ENCODE results near the gene IQCE. TPM values are rescaled to one million over a fixed set of nuclear protein-coding genes. Genes with fewer than 3 reads are reported as not detected.

IQCE gene
- polyA plus RNA-seq (ENCODE audit: insufficient read depth in 1 of 5, insufficient read length in 5 of 5, low replicate concordance in 1 of 5), result 10 to 100 TPM; 16.8 to 21.0 (median 17.0) TPM
- long read RNA-seq, donor 1, partial matches to known transcripts, result 7 of 8 reads
- long read RNA-seq, donor 1, other reads (novel, unspliced or antisense), result 0 of 8 reads
- long read RNA-seq, donor 2, partial matches to known transcripts, result 19 of 19 reads
- long read RNA-seq, donor 2, other reads (novel, unspliced or antisense), result 0 of 19 reads
- long read RNA-seq, donor 3, full-length matches to known transcripts, result 1 of 42 reads
- long read RNA-seq, donor 3, partial matches to known transcripts, result 41 of 42 reads
- long read RNA-seq, donor 3, other reads (novel, unspliced or antisense), result 0 of 42 reads
- long read RNA-seq, donor 4, result 0 reads
- long read RNA-seq, donor 5, result 0 reads
- long read RNA-seq, donor 6, full-length matches to known transcripts, result 2 of 2 reads
- long read RNA-seq, donor 6, partial matches to known transcripts, result 0 of 2 reads
- long read RNA-seq, donor 6, other reads (novel, unspliced or antisense), result 0 of 2 reads
- long read RNA-seq, donor 7, partial matches to known transcripts, result 25 of 26 reads
- long read RNA-seq, donor 7, other reads (novel, unspliced or antisense), result 0 of 26 reads
- long read RNA-seq, donor 8, result 0 reads

DNA sequence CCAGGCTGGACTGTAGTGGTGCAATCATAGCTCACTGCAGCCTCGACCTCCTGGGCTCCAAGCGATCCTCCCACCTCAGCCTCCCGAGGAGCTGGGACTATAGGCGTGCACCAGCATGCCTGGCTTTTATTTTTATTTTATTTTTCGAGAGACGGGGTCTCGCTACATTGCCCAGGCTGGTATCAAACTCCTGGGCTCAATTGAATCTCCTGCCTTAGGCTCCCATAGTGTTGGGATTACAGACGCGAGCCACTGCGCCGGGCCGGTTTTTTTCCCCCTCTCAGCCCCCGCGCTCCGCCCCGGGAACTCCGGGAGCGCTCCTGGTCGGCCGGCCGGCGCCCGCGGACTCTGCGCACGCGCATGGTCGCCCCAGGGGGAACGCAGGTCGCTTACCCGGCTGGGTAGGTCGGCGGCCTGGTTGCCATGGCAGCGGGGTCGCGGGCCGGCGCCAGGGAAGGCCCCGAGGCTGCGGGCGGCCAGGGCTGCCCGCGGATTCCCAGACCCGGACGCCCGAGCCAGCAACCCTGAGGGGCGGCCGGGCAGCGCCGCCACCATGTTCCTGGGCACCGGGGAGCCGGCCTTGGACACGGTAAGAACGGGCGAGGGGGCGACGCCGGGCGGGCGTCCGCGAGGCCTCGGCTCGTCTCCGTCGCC lies at the start of gene IQCE:
Gene IQCE, plus strand, starts transcription at position 351 of the 654 bp plus-strand sequence. Its CDS starts 203 bp downstream, at position 554.
- DNase-seq, result peak; percentile 87 to 89

- no peak for DNase-seq
These were observed 49.4 kb upstream of the IQCE start for GRCh38 chr7:2509298-2509906.

DNA sequence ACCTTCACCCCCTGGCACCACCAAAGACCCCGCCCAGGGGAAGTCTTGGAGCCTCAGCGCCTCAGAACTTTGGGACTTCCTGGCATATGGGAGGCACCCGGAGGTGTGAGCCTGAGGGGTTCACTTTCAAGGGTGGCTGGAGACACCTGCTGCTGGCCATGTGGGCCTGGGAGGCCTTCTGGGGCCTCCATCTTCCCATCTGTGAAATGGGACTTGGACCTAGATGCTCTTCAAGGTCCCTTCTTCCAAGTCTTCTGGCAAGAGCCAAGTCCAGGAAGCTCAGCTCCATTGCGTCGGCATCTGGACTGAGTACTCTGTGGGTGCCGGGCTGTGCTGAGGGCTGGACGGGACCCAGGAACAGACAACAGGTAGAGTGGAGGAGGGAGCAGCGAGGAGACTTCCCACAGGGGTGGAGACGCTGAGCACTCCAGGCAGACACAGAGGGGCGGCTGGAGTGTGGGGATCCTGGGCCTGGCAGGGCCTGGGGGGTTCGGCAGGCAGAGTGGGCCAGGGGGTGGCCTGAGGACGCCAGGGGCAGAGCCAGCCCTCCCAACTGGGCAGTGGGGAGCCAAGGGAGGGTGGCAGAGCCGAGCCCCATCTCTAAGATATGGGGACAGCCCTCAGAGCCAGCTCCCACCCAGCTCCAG lies 48.5 kb upstream of the IQCE start:
- no peak for DNase-seq

DNA sequence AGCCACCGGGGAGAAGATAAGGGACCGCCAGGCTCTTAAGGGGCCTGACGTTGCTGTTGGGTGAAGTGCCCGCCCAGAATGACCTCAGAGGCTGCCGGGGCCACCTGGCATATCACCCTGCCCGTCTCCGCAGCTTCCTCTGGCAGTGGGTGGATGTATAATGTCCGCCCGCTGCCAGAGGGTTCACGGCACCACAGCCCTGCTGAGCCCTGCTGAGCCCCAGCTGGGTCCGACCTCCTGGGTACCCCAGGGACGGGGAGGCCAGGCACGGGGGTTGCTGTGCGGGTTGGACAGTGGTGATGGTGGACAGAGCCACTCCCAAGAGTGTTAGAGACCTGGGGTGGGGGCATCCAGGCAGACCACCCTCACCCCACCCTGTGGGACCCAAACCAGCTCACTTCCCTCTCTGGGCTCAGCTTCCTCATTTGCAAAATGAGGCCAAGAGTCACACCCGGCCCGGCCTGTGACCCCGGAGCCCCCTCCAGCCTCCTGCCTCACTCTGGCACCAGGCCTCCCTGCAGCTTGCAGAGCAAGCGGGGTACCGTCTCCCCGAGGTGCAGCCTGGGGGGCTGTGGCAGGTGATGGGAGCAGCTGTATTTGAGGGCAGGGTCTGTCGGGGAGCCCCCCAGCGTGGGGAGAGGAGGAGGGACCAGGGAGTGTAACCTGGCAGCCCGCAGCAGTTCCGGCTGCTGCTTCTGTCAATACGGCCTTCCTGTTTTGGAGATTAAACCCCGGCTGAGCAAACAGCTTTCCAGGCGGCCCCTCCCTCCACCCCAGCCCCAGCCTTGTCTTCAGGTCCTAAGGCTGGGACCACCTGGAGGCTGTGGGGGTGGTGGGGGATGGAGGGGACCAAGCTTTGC lies 47.6 kb upstream of the IQCE start:
- DNase-seq, result no peak

DNA sequence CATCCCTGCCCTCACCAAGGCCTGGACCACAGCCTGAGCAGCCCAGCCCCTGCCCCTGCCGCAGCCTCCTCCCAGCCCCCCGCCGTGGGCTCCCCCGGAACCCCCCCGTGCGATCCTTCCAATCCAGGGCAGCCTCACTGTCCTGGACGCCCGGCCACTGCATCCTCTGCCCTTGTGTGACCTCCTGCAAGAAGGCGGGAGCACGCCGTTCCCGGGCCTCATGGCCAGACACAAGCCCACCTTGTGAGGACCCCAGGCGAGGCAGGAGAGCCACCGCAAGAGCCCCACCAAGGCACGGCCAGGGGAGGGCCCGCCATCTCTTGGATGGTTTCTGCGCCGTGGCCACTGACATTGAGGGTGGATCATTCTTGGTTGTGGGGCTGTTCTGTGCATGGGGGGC lies 47.0 kb upstream of the IQCE start:
- no peak for DNase-seq

DNA sequence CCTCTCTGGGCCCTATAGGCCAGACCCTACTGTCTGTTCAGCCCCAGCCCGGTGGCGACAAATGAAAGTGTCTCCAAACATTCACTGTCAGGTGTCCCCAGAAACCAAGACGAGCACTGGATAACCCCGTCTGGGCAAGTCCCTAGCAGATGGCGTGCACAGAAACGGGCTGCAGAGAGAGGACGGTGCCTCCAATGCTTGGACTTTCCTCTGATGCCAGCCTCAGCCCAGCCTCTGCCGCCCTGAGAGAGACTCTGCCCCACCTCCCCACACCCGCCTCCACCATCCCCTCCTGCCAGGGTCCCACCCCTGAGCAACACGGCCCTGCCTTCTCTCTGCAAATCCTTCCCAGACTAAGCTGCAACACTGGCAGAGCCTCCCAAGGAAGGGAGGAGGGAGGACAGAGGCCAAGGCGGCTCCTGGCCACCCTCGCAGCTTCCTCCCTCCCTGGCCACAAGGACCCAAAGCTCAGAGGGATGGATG lies 46.6 kb upstream of the IQCE start:
- DNase-seq, result no peak

GRCh38 chr7:2512713-2513112 lies 46.1 kb upstream of the IQCE start:
- no peak for DNase-seq

- no peak for DNase-seq
These were observed 45.1 kb upstream of the IQCE start for GRCh38 chr7:2513702-2514101.

DNA sequence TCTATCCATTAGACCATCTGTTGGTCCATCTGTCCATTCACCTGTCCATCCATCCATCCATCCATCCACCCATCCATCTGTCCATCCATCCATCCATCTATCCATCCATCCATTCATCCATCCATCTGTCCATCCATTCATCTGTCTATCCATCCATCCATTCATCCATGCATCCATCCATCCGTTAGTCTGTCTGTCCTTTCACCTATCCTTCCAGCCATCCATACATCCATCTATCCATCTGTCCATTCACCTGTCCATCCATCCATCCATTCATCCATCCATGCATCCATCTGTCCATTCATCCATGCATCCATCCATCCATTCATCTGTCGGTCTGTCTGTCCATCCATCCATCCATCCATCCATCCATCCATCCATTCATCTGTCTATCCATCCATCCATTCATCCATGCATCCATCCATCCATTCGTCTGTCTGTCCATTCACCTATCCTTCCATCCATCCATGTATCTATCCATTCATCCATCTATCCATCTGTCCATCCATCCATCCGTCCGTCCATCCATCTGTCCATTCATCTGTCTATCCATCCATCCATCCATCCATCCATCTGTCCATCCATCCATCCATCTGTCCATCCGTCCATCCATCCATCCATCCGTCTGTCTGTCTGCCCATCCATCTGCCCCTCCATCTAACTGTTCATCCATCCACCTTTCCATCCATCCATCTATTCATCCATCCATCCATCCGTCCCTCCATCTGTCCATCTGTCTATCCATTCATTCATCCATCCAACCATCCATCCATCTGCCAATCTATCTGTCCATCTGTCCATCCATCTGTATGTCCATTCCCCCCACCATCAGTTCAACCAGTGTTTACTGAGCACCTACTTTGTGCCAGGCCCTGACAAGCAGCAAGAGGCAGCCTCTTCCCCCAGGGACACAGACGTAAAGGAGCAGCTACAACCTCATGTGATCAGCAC lies 44.0 kb upstream of the IQCE start:
- DNase-seq, result no peak

- no peak for DNase-seq
These were observed 43.2 kb upstream of the IQCE start for GRCh38 chr7:2515424-2516193.

DNA sequence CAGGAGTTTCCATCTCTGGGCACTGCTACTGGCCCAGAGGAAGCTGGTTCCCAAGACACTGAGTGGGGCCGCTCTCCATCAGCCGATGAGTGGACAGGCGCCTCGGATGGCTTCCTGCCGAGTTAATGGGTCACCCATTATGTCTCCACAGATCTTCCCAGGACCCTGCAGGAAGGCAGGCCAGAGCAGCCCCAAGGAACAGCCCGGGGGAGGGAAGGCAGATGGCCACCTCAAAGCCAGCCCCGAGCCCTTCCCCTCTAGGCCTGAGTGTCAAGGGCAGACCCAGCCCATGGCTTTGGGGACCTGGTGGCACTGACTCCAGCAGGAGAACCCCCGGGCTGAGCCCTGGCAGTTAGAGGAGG lies 42.6 kb upstream of the IQCE start:
- no peak for DNase-seq

- DNase-seq, result no peak
These were observed 41.8 kb upstream of the IQCE start for GRCh38 chr7:2517026-2517425.

DNA sequence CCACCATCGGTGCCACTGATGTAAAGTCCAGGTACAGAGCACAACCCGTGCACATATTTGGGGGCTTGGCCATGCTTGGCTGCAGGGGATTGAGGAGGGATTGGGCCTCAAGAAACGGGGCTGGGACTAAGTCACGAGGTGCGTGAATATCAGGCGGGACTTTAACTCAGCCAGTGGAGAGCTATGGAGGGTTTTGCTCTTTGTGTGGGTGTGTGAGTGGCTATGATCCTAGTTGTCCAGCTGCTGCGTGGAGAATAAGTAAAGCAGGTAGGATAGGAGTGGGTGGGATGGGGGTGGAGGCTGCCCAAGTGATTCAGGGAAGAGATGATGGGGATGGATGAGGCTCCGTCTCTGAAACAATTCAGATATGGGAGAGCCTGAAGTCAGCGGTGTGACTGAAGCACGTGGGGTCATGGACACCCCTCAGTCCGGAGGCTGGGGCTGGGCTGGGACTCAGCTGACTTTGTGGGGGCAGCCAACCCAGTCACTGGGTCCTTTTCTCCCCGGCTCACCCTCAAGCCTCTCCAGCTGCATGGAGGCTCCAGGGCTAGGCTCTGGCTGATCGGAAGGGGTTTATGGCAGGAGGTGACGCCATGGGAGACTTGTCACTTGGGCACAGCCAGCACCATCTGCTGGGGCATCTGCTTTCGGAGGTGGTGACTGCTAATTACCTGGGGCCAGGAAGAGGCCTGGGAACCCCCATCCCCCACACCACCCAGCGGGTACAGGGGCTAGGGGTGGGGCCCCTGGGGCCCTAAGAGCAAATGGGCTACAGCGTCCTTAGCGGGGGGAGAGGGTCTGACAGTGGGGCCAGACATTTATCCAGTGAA lies 40.9 kb upstream of the IQCE start:
- no peak for DNase-seq

GRCh38 chr7:2518737-2519118 lies 40.1 kb upstream of the IQCE start:
- DNase-seq, result no peak

- peak; percentile 84 to 86 for DNase-seq
These were observed 39.5 kb upstream of the IQCE start, which contains the start of gene LFNG for GRCh38 chr7:2519119-2519930. TSS of gene LFNG (plus strand) at chr7:2519774. CDS start at chr7:2519862, 88 bp downstream.

- DNase-seq, result no peak
These were observed 38.5 kb upstream of the IQCE start for GRCh38 chr7:2520131-2520760.
